Endothelial cell of umbilical vein (primary cell): Measurements from ENCODE around the gene GSTCD. TPM values are rescaled to one million over a fixed set of nuclear protein-coding genes. Genes with fewer than 3 reads are reported as not detected.

Experiments
- BruUV-seq: library from RNA; stranded (reverse); fragments of 400-500 nt; replicated peaks from 2 replicates; lab custom pipeline; 2021; lab: Mats Ljungman, UMichigan
- CTCF ChIA-PET: fragments of 300-600, 350-600 bp; sonication (Branson Sonifier 250); formaldehyde crosslinking; loops from one replicate; lab custom pipeline; 2021; ENCODE audit warnings: antibody characterized with exemption, inconsistent platforms; lab: Charles Lee
- POLR2A ChIA-PET: fragments of 300-600, 350-600 bp; sonication (Branson Sonifier 250); formaldehyde crosslinking; loops from one replicate; lab custom pipeline; 2021; ENCODE audit warnings: antibody characterized with exemption, inconsistent platforms; lab: Charles Lee
- DNase-seq: peaks from one replicate; pipeline ENCODE4 v3.0.0-alpha.2; 2011; ENCODE audit warnings: low read depth, low spot score
- FAIRE-seq: peaks from 2 replicates; lab custom pipeline; 2011; peaks lifted over from hg19 to GRCh38; lab: Jason Lieb, UNC
- H2AFZ ChIP-seq: 2 replicates; pipeline ENCODE4 v1.6.0; 2012; ENCODE audit warnings: low read depth, low read length, control low read depth, inconsistent platforms
- H3K27ac ChIP-seq: 2 replicates; pipeline ENCODE4 v1.5.1; 2011; ENCODE audit warnings: low read depth, mild to moderate bottlenecking, control low read depth, low read length, moderate library complexity; ENCODE audit not compliant: insufficient read depth
- H3K27me3 ChIP-seq, 2 experiments: 2 replicates each; pipeline versions ENCODE4 v1.6.0 to v1.6.1; 2011; ENCODE audit warnings: low read length in 2 of 2, mixed read lengths in 1 of 2; ENCODE audit not compliant: control insufficient read depth in 2 of 2, insufficient read depth in 2 of 2
- H3K36me3 ChIP-seq, 2 experiments: 2 replicates in 1 of 2; 3 replicates in 1 of 2; pipeline ENCODE4 v1.5.1; 2011; ENCODE audit warnings: low read length in 2 of 2, mild to moderate bottlenecking in 1 of 2, moderate library complexity in 1 of 2; ENCODE audit not compliant: control insufficient read depth in 2 of 2, insufficient read depth in 2 of 2; ENCODE audit errors: extremely low read depth in 1 of 2
- H3K4me1 ChIP-seq: 3 replicates; pipeline ENCODE4 v1.5.1; 2011; ENCODE audit warnings: mild to moderate bottlenecking, low read length; ENCODE audit not compliant: control insufficient read depth, insufficient read depth; ENCODE audit errors: extremely low read depth
- H3K4me2 ChIP-seq: 2 replicates; pipeline ENCODE4 v1.6.1; 2011; ENCODE audit warnings: low read length, control low read depth, mixed read lengths; ENCODE audit not compliant: insufficient read depth
- H3K4me3 ChIP-seq, 3 experiments: fragments of 200-600 bp in 1 of 3; sonication (generic), shearing (Covaris generic) in 1 of 3; replicated peaks in 1 of 3; 2 replicates each; pipeline ENCODE4 v1.5.1; 2011 to 2016; ENCODE audit warnings: control low read depth in 3 of 3, low read length in 3 of 3, mild to moderate bottlenecking in 2 of 3, inconsistent platforms in 1 of 3, low read depth in 1 of 3, moderate library complexity in 1 of 3; ENCODE audit not compliant: insufficient read depth in 1 of 3
- H3K79me2 ChIP-seq: 2 replicates; pipeline ENCODE4 v1.6.0; 2012; ENCODE audit warnings: low read length, inconsistent platforms; ENCODE audit not compliant: control insufficient read depth, insufficient read depth
- H3K9ac ChIP-seq: replicated peaks from 2 replicates; pipeline ENCODE3; 2011; ENCODE audit warnings: low read length, control low read depth; ENCODE audit not compliant: insufficient read depth; ENCODE audit errors: extremely low read depth
- H3K9me1 ChIP-seq: replicated peaks from 3 replicates; pipeline ENCODE4 v1.6.0; 2011; ENCODE audit warnings: mild to moderate bottlenecking, low read length; ENCODE audit not compliant: control insufficient read depth, insufficient read depth; ENCODE audit errors: extremely low read depth
- H3K9me3 ChIP-seq: replicated peaks from 2 replicates; pipeline ENCODE4 v1.5.1; 2012; ENCODE audit warnings: low read length, inconsistent platforms; ENCODE audit not compliant: control insufficient read depth, insufficient read depth
- H4K20me1 ChIP-seq: replicated peaks from 2 replicates; pipeline ENCODE3; 2011; ENCODE audit warnings: mild to moderate bottlenecking, low read length; ENCODE audit not compliant: control insufficient read depth, insufficient read depth; ENCODE audit errors: extremely low read depth
- EZH2 ChIP-seq: IDR thresholded peaks from 2 replicates; pipeline ENCODE4 v1.6.1; 2012; ENCODE audit warnings: borderline replicate concordance, low read depth, mild to moderate bottlenecking, moderate library complexity, low read length, inconsistent platforms; ENCODE audit not compliant: severe bottlenecking
- FOS ChIP-seq: IDR thresholded peaks from 2 replicates; pipeline ENCODE4 v1.6.1; 2011; ENCODE audit warnings: mild to moderate bottlenecking, low read length, moderate library complexity, borderline replicate concordance; ENCODE audit not compliant: insufficient read depth
- GATA2 ChIP-seq: IDR thresholded peaks from 2 replicates; pipeline ENCODE4 v1.7.0; 2011; ENCODE audit warnings: low read depth, mild to moderate bottlenecking, moderate library complexity, mixed read lengths, low read length; ENCODE audit not compliant: insufficient read length, insufficient read depth
- JUN ChIP-seq: IDR thresholded peaks from 2 replicates; pipeline ENCODE4 v1.6.1; 2011; ENCODE audit warnings: borderline replicate concordance, low read depth; ENCODE audit not compliant: insufficient read length, insufficient read depth
- POLR2A ChIP-seq: IDR thresholded peaks from 2 replicates; pipeline ENCODE4 v1.6.1; 2012; ENCODE audit warnings: low read depth, mild to moderate bottlenecking, control low read depth, low read length
- POLR2AphosphoS5 ChIP-seq: IDR thresholded peaks from 2 replicates; pipeline ENCODE4 v1.6.1; 2012; ENCODE audit warnings: low read depth, mild to moderate bottlenecking, control low read depth, low read length, moderate library complexity; ENCODE audit not compliant: insufficient read depth
- dilution Hi-C: fragments of 300-500 bp; cut with MboI; formaldehyde crosslinking; loops from one replicate; pipeline ENCODE4 v1.15.0; 2019; ENCODE audit warnings: low sequenced_read_pairs; ENCODE audit not compliant: extremely low pct_ligation_motif_present
- intact Hi-C: fragments of 100-400 bp; cut with micrococcal nuclease; formaldehyde crosslinking; loops from one replicate; pipeline ENCODE4 v1.10.0; 2022
- polyA plus RNA-seq, 4 experiments: library from polyadenylated mRNA; depleted of rRNA in 3 of 4; stranded (reverse) in 3 of 4; unstranded in 1 of 4; fragments of >200 nt; gene quantifications; 2 replicates each; pipeline versions ENCODE4 v1.2.1 to v1.2.3, GENCODE V29; 2011 to 2012; ENCODE audit warnings: missing spikeins in 1 of 4
- total RNA-seq: library from RNA; stranded (reverse); gene quantifications from 2 replicates; pipeline ENCODE4 v1.2.3, GENCODE V29; 2021

The GSTCD gene
- total and polyA plus RNA-seq, 2 donors (not counting 3 experiments of a cell fraction or from before 2014, with no cell fraction given) = 3.3 to 11.3 TPM

GRCh38 chr4:105858466-105859040, 150.0 kb downstream of the GSTCD start:
- POLR2A ChIA-PET = no interaction called here
- CTCF ChIA-PET = no interaction called here
- FAIRE-seq (no peak), DNase-seq (no peak)
- intact Hi-C loops (no loop called here), dilution Hi-C loops (no loop called here)
- H3K27ac ChIP-seq = no peak overlapping the region
- peaks cover 3% of the 10 kb centered on the region for H3K4me1 ChIP-seq
- no peak overlapping the region for H3K9ac ChIP-seq
- H3K4me3 ChIP-seq = no peak overlapping the region
- H3K4me2 ChIP-seq = no peak overlapping the region
- no peaks in the 10 kb centered on the region for H3K36me3 ChIP-seq
- H3K9me1 ChIP-seq = no peaks in the 10 kb centered on the region
- H3K79me2 ChIP-seq = no peaks in the 10 kb centered on the region
- H3K27me3 ChIP-seq = no peaks in the 10 kb centered on the region
- H2AFZ ChIP-seq = no peak overlapping the region
- TF ChIP-seq JUN (no peak), EZH2 (no peak), FOS (no peak), POLR2A (no peak)
- no TSS peak for BruUV-seq
- no peaks in the 10 kb centered on the region for H4K20me1 ChIP-seq
- H3K9me3 ChIP-seq = no peaks in the 10 kb centered on the region

GRCh38 chr4:105859233-105859632, 150.6 kb downstream of the GSTCD start:
- CTCF ChIA-PET = no interaction called here

More at GRCh38 chr4:105859233-105859632, 150.6 kb downstream of the GSTCD start:
- DNase-seq = peak; percentile 59
- POLR2A ChIA-PET = no interaction called here
- BruUV-seq = no TSS peak
- no peak overlapping the region for H3K9ac ChIP-seq
- H3K27ac ChIP-seq = no peak overlapping the region
- no peaks in the 10 kb centered on the region for H3K9me3 ChIP-seq
- intact Hi-C loops (no loop called here), dilution Hi-C loops (no loop called here)
- H3K9me1 ChIP-seq = no peaks in the 10 kb centered on the region
- peak; percentile 75 for TF ChIP-seq FOS
- TF ChIP-seq POLR2AphosphoS5 = no peak
- no peak for TF ChIP-seq GATA2
- peak; percentile 57 for TF ChIP-seq JUN
- H3K36me3 ChIP-seq = no peaks in the 10 kb centered on the region
- no peaks in the 10 kb centered on the region for H3K27me3 ChIP-seq
- no peak for FAIRE-seq
- no peak overlapping the region for H3K4me2 ChIP-seq
- H2AFZ ChIP-seq = no peak overlapping the region
- H4K20me1 ChIP-seq = no peaks in the 10 kb centered on the region
- peaks cover 3% of the 10 kb centered on the region for H3K4me1 ChIP-seq
- no peak overlapping the region for H3K4me3 ChIP-seq
- H3K79me2 ChIP-seq = no peaks in the 10 kb centered on the region
